Ovary (tissue), 9 donors: ENCODE results near the gene HDAC9. TPM values are rescaled to one million over a fixed set of nuclear protein-coding genes. Genes with fewer than 3 reads are reported as not detected.
"Not testable (repeated sequence)": the region's sequence is repeated elsewhere in the genome, so short reads cannot be mapped to it uniquely, and the experiment has no call there.

Source experiments
- DNase-seq, 5 donors: peaks; one replicate each; pipeline ENCODE4 v3.0.0-alpha.2; 2019 to 2020
- H3K27ac ChIP-seq, 2 donors: fragments of 200-600 bp; one replicate each; pipeline versions ENCODE4 v1.5.1 to v1.8.0; 2019 to 2022
- H3K27me3 ChIP-seq: fragments of 200-600 bp; one replicate; pipeline ENCODE4 v1.8.0; 2022
- H3K36me3 ChIP-seq: fragments of 200-600 bp; sonication (generic); one replicate; pipeline ENCODE4 v1.5.1; 2019
- H3K4me1 ChIP-seq: one replicate; pipeline ENCODE4 v1.8.1; 2013; ENCODE audit warnings: mild to moderate bottlenecking, moderate library complexity; ENCODE audit not compliant: insufficient read depth
- H3K4me3 ChIP-seq: fragments of 200-600 bp; sonication (generic); one replicate; pipeline ENCODE4 v1.5.1; 2017
- H3K9me3 ChIP-seq, 2 donors: fragments of 200-600 bp in 1 of 2; sonication (generic) in 1 of 2; one replicate each; pipeline versions ENCODE4 v1.5.1 to v1.8.1; 2013 to 2019; ENCODE audit warnings: mild to moderate bottlenecking in 1 of 2, moderate library complexity in 1 of 2
- CTCF ChIP-seq, 3 donors: fragments of 450-650 bp in 2 of 3; fragments of 200-600 bp in 1 of 3; IDR thresholded peaks; one replicate each; pipeline versions ENCODE4 v1.5.1 to v1.8.0; 2016 to 2022; ENCODE audit warnings: antibody characterized with exemption in 3 of 3, mild to moderate bottlenecking in 1 of 3
- EP300 ChIP-seq: sonication (generic); formaldehyde crosslinking; IDR thresholded peaks from one replicate; pipeline ENCODE4 v1.6.1; 2017; ENCODE audit warnings: antibody characterized with exemption
- POLR2A ChIP-seq: fragments of 450-650 bp; IDR thresholded peaks from one replicate; pipeline ENCODE4 v1.6.1; 2017; ENCODE audit warnings: antibody characterized with exemption, mild to moderate bottlenecking, moderate library complexity
- WGBS, 3 donors: extraction: QIAGEN DNeasy Blood & Tissue Kit in 1 of 3; methylation state at CpG; one replicate each; pipeline versions ENCODE4 v1.1.5 to v1.1.7; 2013 to 2017; 5-methylcytosine and 5-hydroxymethylcytosine counted together
- intact Hi-C, 4 donors: fragments of 100-400 bp; cut with DNase I; formaldehyde crosslinking; loops; one replicate each; pipeline versions ENCODE4 v1.11.0 to v1.15.1; 2022 to 2023
- polyA plus RNA-seq, 2 donors: library from polyadenylated mRNA; stranded (reverse); fragments of 200-250 nt in 1 of 2; fragments of 350-450 nt in 1 of 2; fragmentation: Illumina TruSeq in 1 of 2; extraction: RNeasy Lipid Tissue Mini Kit (QIAGEN cat#74804) in 1 of 2; gene quantifications; one replicate each; pipeline ENCODE4 v1.2.3, GENCODE V29; 2013 to 2014
- total RNA-seq, 7 donors: library from RNA; depleted of rRNA in 2 of 7; stranded (reverse); fragments of >200 nt in 2 of 7; fragmentation: NEBNext Ultra II Directional in 3 of 7; extraction: Animal tissue kit (Norgen Biotek cat#: 25700) in 3 of 7; gene quantifications; one replicate each; pipeline versions ENCODE4 v1.1.0 to v1.2.4, GENCODE V29; 2016 to 2023
- donor health status: DM: no; HTN: no; CAD: no; lungs with moderate emphysema.
- donor health status: DM: no; HTN: no; CAD: no.
- donor health status: Bipolar disorder and iron deficiency.
- donor health status: DM: yes; HTN: yes; CAD: no.
- donor health status: DM: no; HTN: no; CAD: no.
- donor health status: DM: yes; HTN: yes; CAD: no.

HDAC9 gene
- total and polyA plus RNA-seq, 9 donors: 1.7 to 22.3 (median 6.0) TPM

DNA sequence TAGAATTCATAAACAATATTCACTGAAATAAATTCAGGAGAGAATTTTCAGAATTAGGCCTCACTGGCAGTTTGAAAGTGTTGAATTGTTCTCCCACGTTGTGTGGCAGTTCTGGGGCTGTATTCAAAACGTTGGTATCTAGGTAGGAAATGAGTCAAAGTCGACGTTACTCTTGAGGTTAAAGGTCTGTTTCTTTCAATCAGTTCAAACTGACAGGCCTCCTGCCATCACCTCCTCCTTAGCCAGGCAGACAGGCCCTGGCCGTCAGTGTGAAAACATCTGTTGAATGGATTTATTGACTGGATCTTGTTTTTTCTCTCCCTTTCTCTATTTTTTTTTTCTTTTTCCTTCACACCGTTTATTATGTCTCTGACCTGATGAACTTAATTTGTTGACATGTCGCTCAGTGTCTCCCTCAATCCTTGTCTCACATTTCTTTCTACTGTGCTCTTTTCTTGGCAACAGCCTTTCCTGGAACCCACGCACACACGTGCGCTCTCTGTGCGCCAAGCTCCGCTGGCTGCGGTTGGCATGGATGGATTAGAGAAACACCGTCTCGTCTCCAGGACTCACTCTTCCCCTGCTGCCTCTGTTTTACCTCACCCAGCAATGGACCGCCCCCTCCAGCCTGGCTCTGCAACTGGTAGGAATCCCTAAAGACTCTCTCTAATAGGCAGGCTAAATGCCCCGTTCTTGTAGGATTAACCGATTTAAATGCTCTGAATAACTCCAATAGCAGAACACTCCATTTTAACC lies 231.7 kb downstream of the HDAC9 start:
- Histone ChIP-seq H3K27ac (no peak overlapping the region), H3K9me3 (no peaks in the 10 kb centered on the region), H3K4me1 (no peaks in the 10 kb centered on the region), H3K27me3 (no peaks in the 10 kb centered on the region), H3K36me3 (no peaks in the 10 kb centered on the region), H3K4me3 (no peak overlapping the region)
- no peak for DNase-seq
- 66 to 70% (median 66%) methylated on average over 18 of the region's 18 CpGs for WGBS, 3 donors
- intact Hi-C loops: no loop called here
- TF ChIP-seq CTCF (IDR thresholded peaks at IDR 0.05) (no peak), EP300 (no peak), POLR2A (no peak)

- H3K27me3 ChIP-seq, intact Hi-C loops, H3K9me3 ChIP-seq, H3K36me3 ChIP-seq, H3K4me1 ChIP-seq, H3K27ac ChIP-seq, DNase-seq, H3K4me3 ChIP-seq: not testable (repeated sequence)
- WGBS, 3 donors: 84 to 86% (median 86%) methylated on average over 2 of the region's 2 CpGs
Measured at GRCh38 chr7:18736012-18736411, 240.5 kb downstream of the HDAC9 start.

GRCh38 chr7:18740579-18740988 lies 245.0 kb downstream of the HDAC9 start:
- intact Hi-C loops: no loop called here
- no peak for TF ChIP-seq CTCF (IDR thresholded peaks at IDR 0.05)
- no peak for TF ChIP-seq EP300
- TF ChIP-seq POLR2A: no peak
- Histone ChIP-seq H3K27ac (no peak overlapping the region), H3K4me3 (no peak overlapping the region), H3K27me3 (no peaks in the 10 kb centered on the region), H3K9me3 (no peaks in the 10 kb centered on the region), H3K4me1 (no peaks in the 10 kb centered on the region), H3K36me3 (no peaks in the 10 kb centered on the region)
- no peak for DNase-seq

- Histone ChIP-seq H3K36me3 (no peaks in the 10 kb centered on the region), H3K27me3 (no peaks in the 10 kb centered on the region), H3K4me1 (no peaks in the 10 kb centered on the region), H3K27ac (no peak overlapping the region), H3K4me3 (no peak overlapping the region), H3K9me3 (no peaks in the 10 kb centered on the region)
- 16 to 25% (median 19%) methylated on average over 3 of the region's 3 CpGs for WGBS, 3 donors
- intact Hi-C loops: no loop called here
- DNase-seq: no peak
- no peak for TF ChIP-seq POLR2A
- TF ChIP-seq EP300: no peak
- TF ChIP-seq CTCF (IDR thresholded peaks at IDR 0.05): no peak
Measured at GRCh38 chr7:18753972-18754610, 258.5 kb downstream of the HDAC9 start.

DNA sequence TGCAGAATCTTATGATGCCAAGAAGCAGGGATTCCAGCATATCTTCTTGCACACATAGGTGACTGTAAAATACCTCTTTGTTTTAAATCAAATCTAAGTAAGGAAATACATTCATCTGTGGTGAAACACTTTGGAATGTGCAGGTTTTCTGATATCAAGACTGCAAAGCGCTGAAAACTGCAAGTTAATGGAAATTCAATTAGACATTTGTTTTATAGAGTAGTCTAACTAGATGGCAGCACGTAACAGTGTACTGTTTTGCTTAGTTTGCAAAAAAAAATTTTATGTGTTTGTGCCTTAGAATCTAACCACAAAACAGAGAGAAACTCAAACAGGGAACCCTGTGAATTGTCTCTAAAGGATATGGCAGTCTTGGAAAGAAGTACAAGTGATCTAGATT lies 259.2 kb downstream of the HDAC9 start:
- intact Hi-C loops: no loop called here

More for the DNA sequence above, 259.2 kb downstream of the HDAC9 start:
- no peak for DNase-seq
- H3K36me3 ChIP-seq: no peaks in the 10 kb centered on the region
- H3K4me1 ChIP-seq: no peaks in the 10 kb centered on the region
- WGBS, 3 donors: 18 to 27% (median 25%) methylated on average over 2 of the region's 2 CpGs
- H3K27me3 ChIP-seq: no peaks in the 10 kb centered on the region
- TF ChIP-seq CTCF (IDR thresholded peaks at IDR 0.05): no peak
- no peak for TF ChIP-seq POLR2A
- TF ChIP-seq EP300: no peak
- no peak overlapping the region for H3K4me3 ChIP-seq
- H3K9me3 ChIP-seq: no peaks in the 10 kb centered on the region
- H3K27ac ChIP-seq: no peak overlapping the region
